GM12878 (cell line): Measurements from ENCODE around the gene GPR152.

Experiments
- E4F1 ChIP-seq: fragments of 450-650 bp; IDR thresholded peaks from 2 replicates; pipeline ENCODE4 v1.6.1; 2018; ENCODE audit warnings: borderline replicate concordance, mild to moderate bottlenecking; ENCODE audit not compliant: partially characterized antibody
- EP300 ChIP-seq, 2 experiments: fragments of 150-350 bp in 1 of 2; IDR thresholded peaks; 2 replicates each; pipeline ENCODE4 v1.6.1; 2011 to 2012; ENCODE audit warnings: low read depth in 2 of 2, low read length in 2 of 2, borderline replicate concordance in 1 of 2, improper control_type of control experiment in 1 of 2, inconsistent platforms in 1 of 2; ENCODE audit not compliant: control insufficient read depth in 1 of 2
- HCFC1 ChIP-seq: fragments of 150-350 bp; IDR thresholded peaks from 2 replicates; pipeline ENCODE4 v1.6.1; 2014; ENCODE audit warnings: low read length
- KDM1A ChIP-seq: fragments of 200-600 bp; sonication (generic); IDR thresholded peaks from 2 replicates; pipeline ENCODE4 v1.6.1; 2016; ENCODE audit warnings: borderline replicate concordance
- MAX ChIP-seq: IDR thresholded peaks from 2 replicates; pipeline ENCODE4 v1.6.1; 2012; ENCODE audit warnings: low read depth, low read length, improper control_type of control experiment
- POLR2A ChIP-seq: IDR thresholded peaks from 2 replicates; pipeline ENCODE4 v1.6.1; 2011; ENCODE audit warnings: low read depth, mild to moderate bottlenecking, low read length
- POLR2AphosphoS5 ChIP-seq: IDR thresholded peaks from 2 replicates; pipeline ENCODE4 v1.6.1; 2011; ENCODE audit warnings: mild to moderate bottlenecking, low read length, inconsistent platforms
- RCOR1 ChIP-seq: conservative IDR thresholded peaks from 2 replicates; pipeline ENCODE4 v1.6.1; 2012; ENCODE audit warnings: low read depth, low read length, improper control_type of control experiment
- SP1 ChIP-seq: IDR thresholded peaks from one replicate; pipeline ENCODE4 v1.6.1; 2011; ENCODE audit warnings: low read depth, low read length
- YY1 ChIP-seq: IDR thresholded peaks from 2 replicates; pipeline ENCODE4 v1.6.1; 2011; ENCODE audit warnings: low read depth, mild to moderate bottlenecking, low read length
- TF ChIP-seq, protein P1 (sequence below), 3 experiments: IDR thresholded peaks in 2 of 3; conservative IDR thresholded peaks in 1 of 3; 2 replicates each; pipeline ENCODE4 v1.5.1; 2011; ENCODE audit warnings: low read depth in 3 of 3, low read length in 3 of 3, mild to moderate bottlenecking in 3 of 3, control low read depth in 2 of 3, moderate library complexity in 2 of 3, inconsistent platforms in 1 of 3, mixed read lengths in 1 of 3; ENCODE audit not compliant: control insufficient read depth in 2 of 3, insufficient read depth in 1 of 3; ENCODE audit errors: extremely low read depth in 1 of 3
- TF ChIP-seq, protein P2 (sequence below): fragments of 450-650 bp; IDR thresholded peaks from 2 replicates; pipeline ENCODE4 v1.6.1; 2016; ENCODE audit warnings: mild to moderate bottlenecking
- TF ChIP-seq, protein P3 (sequence below): fragments of 450-650 bp; IDR thresholded peaks from 2 replicates; pipeline ENCODE4 v1.6.1; 2017; ENCODE audit warnings: antibody characterized with exemption, mild to moderate bottlenecking, moderate library complexity

- no peak for TF ChIP-seq POLR2A
- no peak for TF ChIP-seq E4F1
- TF ChIP-seq, protein P1, sequence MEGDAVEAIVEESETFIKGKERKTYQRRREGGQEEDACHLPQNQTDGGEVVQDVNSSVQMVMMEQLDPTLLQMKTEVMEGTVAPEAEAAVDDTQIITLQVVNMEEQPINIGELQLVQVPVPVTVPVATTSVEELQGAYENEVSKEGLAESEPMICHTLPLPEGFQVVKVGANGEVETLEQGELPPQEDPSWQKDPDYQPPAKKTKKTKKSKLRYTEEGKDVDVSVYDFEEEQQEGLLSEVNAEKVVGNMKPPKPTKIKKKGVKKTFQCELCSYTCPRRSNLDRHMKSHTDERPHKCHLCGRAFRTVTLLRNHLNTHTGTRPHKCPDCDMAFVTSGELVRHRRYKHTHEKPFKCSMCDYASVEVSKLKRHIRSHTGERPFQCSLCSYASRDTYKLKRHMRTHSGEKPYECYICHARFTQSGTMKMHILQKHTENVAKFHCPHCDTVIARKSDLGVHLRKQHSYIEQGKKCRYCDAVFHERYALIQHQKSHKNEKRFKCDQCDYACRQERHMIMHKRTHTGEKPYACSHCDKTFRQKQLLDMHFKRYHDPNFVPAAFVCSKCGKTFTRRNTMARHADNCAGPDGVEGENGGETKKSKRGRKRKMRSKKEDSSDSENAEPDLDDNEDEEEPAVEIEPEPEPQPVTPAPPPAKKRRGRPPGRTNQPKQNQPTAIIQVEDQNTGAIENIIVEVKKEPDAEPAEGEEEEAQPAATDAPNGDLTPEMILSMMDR (IDR thresholded peaks at IDR 0.05 in 2 of 3, conservative IDR thresholded peaks at IDR 0.05 in 1 of 3; ENCODE audit: control insufficient read depth in 2 of 3, extremely low read depth in 1 of 3, insufficient read depth in 1 of 3, low read depth in 3 of 3, low read length in 3 of 3): no peak
- TF ChIP-seq POLR2AphosphoS5: no peak
- no peak for TF ChIP-seq YY1
- no peak for TF ChIP-seq MAX
- TF ChIP-seq HCFC1: no peak
- no peak for TF ChIP-seq KDM1A
- TF ChIP-seq, protein P2, sequence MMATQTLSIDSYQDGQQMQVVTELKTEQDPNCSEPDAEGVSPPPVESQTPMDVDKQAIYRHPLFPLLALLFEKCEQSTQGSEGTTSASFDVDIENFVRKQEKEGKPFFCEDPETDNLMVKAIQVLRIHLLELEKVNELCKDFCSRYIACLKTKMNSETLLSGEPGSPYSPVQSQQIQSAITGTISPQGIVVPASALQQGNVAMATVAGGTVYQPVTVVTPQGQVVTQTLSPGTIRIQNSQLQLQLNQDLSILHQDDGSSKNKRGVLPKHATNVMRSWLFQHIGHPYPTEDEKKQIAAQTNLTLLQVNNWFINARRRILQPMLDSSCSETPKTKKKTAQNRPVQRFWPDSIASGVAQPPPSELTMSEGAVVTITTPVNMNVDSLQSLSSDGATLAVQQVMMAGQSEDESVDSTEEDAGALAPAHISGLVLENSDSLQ: no peak
- no peak for TF ChIP-seq EP300 (IDR thresholded peaks at IDR 0.05; ENCODE audit: borderline replicate concordance in 1 of 2, control insufficient read depth in 1 of 2, low read depth in 2 of 2, low read length in 2 of 2)
- TF ChIP-seq SP1: no peak
- TF ChIP-seq, protein P3, sequence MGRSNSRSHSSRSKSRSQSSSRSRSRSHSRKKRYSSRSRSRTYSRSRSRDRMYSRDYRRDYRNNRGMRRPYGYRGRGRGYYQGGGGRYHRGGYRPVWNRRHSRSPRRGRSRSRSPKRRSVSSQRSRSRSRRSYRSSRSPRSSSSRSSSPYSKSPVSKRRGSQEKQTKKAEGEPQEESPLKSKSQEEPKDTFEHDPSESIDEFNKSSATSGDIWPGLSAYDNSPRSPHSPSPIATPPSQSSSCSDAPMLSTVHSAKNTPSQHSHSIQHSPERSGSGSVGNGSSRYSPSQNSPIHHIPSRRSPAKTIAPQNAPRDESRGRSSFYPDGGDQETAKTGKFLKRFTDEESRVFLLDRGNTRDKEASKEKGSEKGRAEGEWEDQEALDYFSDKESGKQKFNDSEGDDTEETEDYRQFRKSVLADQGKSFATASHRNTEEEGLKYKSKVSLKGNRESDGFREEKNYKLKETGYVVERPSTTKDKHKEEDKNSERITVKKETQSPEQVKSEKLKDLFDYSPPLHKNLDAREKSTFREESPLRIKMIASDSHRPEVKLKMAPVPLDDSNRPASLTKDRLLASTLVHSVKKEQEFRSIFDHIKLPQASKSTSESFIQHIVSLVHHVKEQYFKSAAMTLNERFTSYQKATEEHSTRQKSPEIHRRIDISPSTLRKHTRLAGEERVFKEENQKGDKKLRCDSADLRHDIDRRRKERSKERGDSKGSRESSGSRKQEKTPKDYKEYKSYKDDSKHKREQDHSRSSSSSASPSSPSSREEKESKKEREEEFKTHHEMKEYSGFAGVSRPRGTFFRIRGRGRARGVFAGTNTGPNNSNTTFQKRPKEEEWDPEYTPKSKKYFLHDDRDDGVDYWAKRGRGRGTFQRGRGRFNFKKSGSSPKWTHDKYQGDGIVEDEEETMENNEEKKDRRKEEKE: no peak
- TF ChIP-seq RCOR1: no peak
Observed at GRCh38 chr11:67407688-67408163, 44.8 kb downstream of the GPR152 start.
